K562 (cell line): ENCODE measurements around the gene RAD51D. TPM values are rescaled to one million over a fixed set of nuclear protein-coding genes. Genes with fewer than 3 reads are reported as not detected.

Source experiments
- ATAC-seq: fragments of 200-7000 bp; cut with Tn5 transposase; 3 replicates; pipeline ENCODE4 v1.9.1; 2020; ENCODE audit warnings: moderate library complexity
- BruUV-seq: library from RNA; stranded (reverse); fragments of 400-500 nt; replicated peaks from 2 replicates; lab custom pipeline; 2021; lab: Mats Ljungman, UMichigan
- CTCF ChIA-PET: fragments of 300-600 bp; formaldehyde crosslinking; extraction: SDS; loops from one replicate; lab custom pipeline; 2021; ENCODE audit warnings: low intra/inter-chr PET ratio; lab: Yijun Ruan, JAX
- POLR2A ChIA-PET: fragments of 300-600, 350-650 bp; sonication (Branson Sonifier 250); formaldehyde crosslinking; extraction: SDS; loops from one replicate; lab custom pipeline; 2021; ENCODE audit warnings: antibody characterized with exemption, inconsistent platforms; lab: Yijun Ruan, JAX
- DNase-seq, 4 experiments: peaks; one replicate each; pipeline versions ENCODE4 v3.0.0 to v3.0.0-alpha.2; 2011 to 2018; ENCODE audit warnings: low spot score in 3 of 4, mixed read lengths in 3 of 4; ENCODE audit errors: extremely low read depth in 1 of 4
- FAIRE-seq: peaks from 2 replicates; lab custom pipeline; 2011; peaks lifted over from hg19 to GRCh38; lab: Jason Lieb, UNC
- H2AFZ ChIP-seq: 2 replicates; pipeline ENCODE4 v1.6.0; 2011; ENCODE audit warnings: low read depth, low read length, control low read depth, inconsistent platforms
- H3K27ac ChIP-seq: fragments of 200-600 bp; 3 replicates; pipeline ENCODE4 v1.8.0; 2011; ENCODE audit warnings: low read depth, mild to moderate bottlenecking, control low read depth, inconsistent platforms, low read length, moderate library complexity, mixed read lengths; ENCODE audit errors: extremely low read depth
- H3K27me3 ChIP-seq, 2 experiments: fragments of 300-600 bp in 1 of 2; 2 replicates in 1 of 2; 3 replicates in 1 of 2; pipeline versions ENCODE4 v1.6.0 to v1.8.0; 2011; ENCODE audit warnings: inconsistent platforms in 2 of 2, low read length in 2 of 2, mild to moderate bottlenecking in 1 of 2, mixed read lengths in 1 of 2, moderate library complexity in 1 of 2; ENCODE audit not compliant: control insufficient read depth in 2 of 2, insufficient read depth in 2 of 2
- H3K36me3 ChIP-seq: fragments of 300-600 bp; 3 replicates; pipeline ENCODE4 v1.8.0; 2011; ENCODE audit warnings: mild to moderate bottlenecking, low read length, inconsistent platforms; ENCODE audit not compliant: control insufficient read depth, insufficient read depth
- H3K4me1 ChIP-seq, 2 experiments: fragments of 200-600 bp in 1 of 2; replicated peaks in 1 of 2; 2 replicates in 1 of 2; 3 replicates in 1 of 2; pipeline versions ENCODE4 v1.5.1 to v1.8.0; 2011; ENCODE audit warnings: inconsistent platforms in 2 of 2, low read length in 2 of 2, mild to moderate bottlenecking in 1 of 2, mixed read lengths in 1 of 2, moderate library complexity in 1 of 2; ENCODE audit not compliant: control insufficient read depth in 2 of 2, insufficient read depth in 2 of 2
- H3K4me2 ChIP-seq: 2 replicates; pipeline ENCODE4 v1.6.1; 2011; ENCODE audit warnings: low read length, control low read depth, inconsistent platforms, mixed read lengths; ENCODE audit not compliant: insufficient read depth
- H3K4me3 ChIP-seq: fragments of 200-600 bp; sonication (generic), shearing (Covaris generic); 2 replicates; pipeline ENCODE4 v1.5.1; 2016; ENCODE audit warnings: control low read depth, inconsistent platforms
- H3K79me2 ChIP-seq: fragments of 200-600 bp; 3 replicates; pipeline ENCODE4 v1.8.0; 2011; ENCODE audit warnings: low read length, inconsistent platforms; ENCODE audit not compliant: control insufficient read depth, insufficient read depth
- H3K9ac ChIP-seq, 2 experiments: 2 replicates each; pipeline versions ENCODE4 v1.6.0 to v1.6.1; 2011; ENCODE audit warnings: low read depth in 2 of 2, low read length in 2 of 2, control low read depth in 1 of 2, inconsistent platforms in 1 of 2, mild to moderate bottlenecking in 1 of 2, mixed read lengths in 1 of 2; ENCODE audit not compliant: insufficient read depth in 1 of 2
- H3K9me1 ChIP-seq: one replicate; pipeline ENCODE4 v1.6.0; 2011; ENCODE audit warnings: inconsistent platforms, mild to moderate bottlenecking, low read length, moderate library complexity; ENCODE audit not compliant: control insufficient read depth, insufficient read depth
- H3K9me3 ChIP-seq: replicated peaks from 2 replicates; pipeline ENCODE4 v1.5.1; 2011; ENCODE audit warnings: low read depth, low read length, inconsistent platforms; ENCODE audit not compliant: control insufficient read depth, insufficient read depth
- H4K20me1 ChIP-seq: replicated peaks from 2 replicates; pipeline ENCODE4 v1.6.1; 2011; ENCODE audit warnings: low read length, inconsistent platforms, mixed read lengths; ENCODE audit not compliant: control insufficient read depth, insufficient read depth
- CBX3 ChIP-seq, 2 experiments: IDR thresholded peaks; 1 replicate in 1 of 2; 2 replicates in 1 of 2; pipeline ENCODE4 v1.6.1; 2012; ENCODE audit warnings: inconsistent platforms in 2 of 2, low read length in 2 of 2, borderline replicate concordance in 1 of 2, control low read depth in 1 of 2
- FOS ChIP-seq: IDR thresholded peaks from 3 replicates; pipeline ENCODE4 v1.6.1; 2011; ENCODE audit not compliant: insufficient read length; ENCODE audit errors: extremely low read depth
- FOXJ2 ChIP-seq: fragments of 200-800 bp; sonication (Bioruptor generic); IDR thresholded peaks from 2 replicates; pipeline ENCODE4 v1.6.1; 2016; ENCODE audit warnings: missing genetic modification characterization, missing compliant biosample characterization
- MCM3 ChIP-seq: fragments of 450-650 bp; IDR thresholded peaks from 2 replicates; pipeline ENCODE4 v1.6.1; 2016
- MEIS2 ChIP-seq: fragments of 450-650 bp; IDR thresholded peaks from 2 replicates; pipeline ENCODE4 v1.6.1; 2014; ENCODE audit warnings: mild to moderate bottlenecking; ENCODE audit not compliant: partially characterized antibody
- PHB ChIP-seq: fragments of 250-450 bp; sonication (Bioruptor Pico); IDR thresholded peaks from 2 replicates; pipeline ENCODE4 v1.5.0; 2021
- PHF8 ChIP-seq: fragments of 200-600 bp; sonication (generic); IDR thresholded peaks from 2 replicates; pipeline ENCODE4 v1.6.1; 2012; ENCODE audit warnings: mixed run types, mild to moderate bottlenecking, inconsistent platforms, low read length, moderate library complexity, borderline replicate concordance
- RNF2 ChIP-seq: sonication (generic); IDR thresholded peaks from 2 replicates; pipeline ENCODE4 v1.6.1; 2016
- SMAD1 ChIP-seq: fragments of 150-350 bp; IDR thresholded peaks from 2 replicates; pipeline ENCODE4 v1.6.1; 2014; ENCODE audit warnings: low read length, low read depth; ENCODE audit not compliant: partially characterized antibody
- TAF7 ChIP-seq: fragments of 450-650 bp; IDR thresholded peaks from 2 replicates; pipeline ENCODE4 v1.6.1; 2016; ENCODE audit warnings: missing genetic modification characterization, missing compliant biosample characterization
- TGIF2 ChIP-seq: sonication (generic); formaldehyde crosslinking; IDR thresholded peaks from 2 replicates; pipeline ENCODE4 v1.8.1; 2022; ENCODE audit warnings: mild to moderate bottlenecking, missing genetic modification reagents, moderate library complexity
- ZBTB43 ChIP-seq: sonication (generic); formaldehyde crosslinking; IDR thresholded peaks from 2 replicates; pipeline ENCODE4 v1.8.0; 2023; ENCODE audit warnings: mild to moderate bottlenecking, missing genetic modification reagents
- ZBTB9 ChIP-seq: fragments of 450-650 bp; formaldehyde crosslinking; IDR thresholded peaks from 2 replicates; pipeline ENCODE4 v1.4.0; 2020; ENCODE audit warnings: mild to moderate bottlenecking, moderate library complexity
- ZFP30 ChIP-seq: fragments of 250-450 bp; sonication (Bioruptor Pico); IDR thresholded peaks from 2 replicates; pipeline ENCODE4 v1.8.0; 2022; ENCODE audit warnings: moderate library complexity, mild to moderate bottlenecking, inconsistent platforms, borderline replicate concordance
- ZNF140 ChIP-seq: fragments of 250-450 bp; sonication (Bioruptor Pico); IDR thresholded peaks from 2 replicates; pipeline ENCODE4 v1.8.0; 2021; ENCODE audit warnings: moderate library complexity, mild to moderate bottlenecking, inconsistent platforms
- WGBS: fragments of 100-300 bp; shearing (Covaris generic); methylation state at CpG from one replicate; pipeline ENCODE4 v1.1.6; 2016; ENCODE audit warnings: low coverage, mixed read lengths; ENCODE audit not compliant: insufficient coverage; ENCODE audit errors: missing lambda C conversion rate; 5-methylcytosine and 5-hydroxymethylcytosine counted together
- in situ Hi-C: fragments of 300-500 bp; cut with MboI; formaldehyde crosslinking; loops from 4 replicates; pipeline ENCODE4 v1.15.0; 2018; ENCODE audit warnings: inconsistent platforms, mixed read lengths
- intact Hi-C: fragments of 100-400 bp; cut with micrococcal nuclease; formaldehyde crosslinking; loops from 2 replicates; pipeline ENCODE4 v1.14.2; 2022
- polyA plus RNA-seq, 8 experiments: library from polyadenylated mRNA; depleted of rRNA in 4 of 8; stranded (reverse) in 5 of 8; unstranded in 3 of 8; fragments of >200 nt; fragmentation: Nextera tagmentation in 2 of 8; fragmentation: Illumina TruSeq in 1 of 8; extraction: Ambion mirVana in 2 of 8; extraction: Trizol in 1 of 8; gene quantifications; 2 replicates each; pipeline versions ENCODE4 v1.2.1 to v1.2.3, GENCODE V29; 2011 to 2014; ENCODE audit warnings: inconsistent platforms in 1 of 8, missing spikeins in 1 of 8
- total RNA-seq, 7 experiments: library from RNA; depleted of rRNA in 6 of 7; stranded (reverse); fragments of >200 nt in 6 of 7; fragmentation: Illumina TruSeq in 2 of 7; extraction: Trizol in 2 of 7; gene quantifications; 2 replicates each; pipeline versions ENCODE4 v1.2.1 to v1.2.3, GENCODE V29; 2011 to 2021; ENCODE audit warnings: low replicate concordance in 1 of 7
- TF ChIP-seq, protein P1 (sequence below): fragments of 250-450 bp; sonication (Bioruptor Pico); IDR thresholded peaks from 2 replicates; pipeline ENCODE4 v1.8.0; 2022; ENCODE audit warnings: moderate library complexity, mild to moderate bottlenecking, inconsistent platforms

The RAD51D gene
- total and polyA plus RNA-seq, 9 of the 15 experiments (the other 6 are each of a cell fraction or from before 2014, with no cell fraction given), result 2.2 to 16.9 (median 8.7) TPM

DNA sequence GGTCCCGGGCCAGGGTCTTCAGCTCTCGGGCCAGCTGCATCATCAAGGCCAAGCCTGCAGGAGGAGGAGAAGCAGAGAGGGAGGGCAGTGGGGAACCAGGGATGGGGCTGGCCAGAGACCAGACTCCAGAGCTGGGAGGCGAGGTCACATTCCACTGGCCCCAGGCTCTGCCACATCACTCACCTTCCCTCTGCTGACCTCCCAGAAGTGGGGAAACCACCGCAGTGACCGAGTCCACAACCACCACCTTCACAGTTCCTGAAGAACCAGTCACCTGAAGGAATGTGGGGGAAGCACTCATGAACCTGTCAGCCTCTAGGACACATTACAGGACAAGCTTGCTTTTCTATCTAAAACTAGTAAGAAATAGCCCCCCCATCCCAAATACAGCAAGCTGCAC lies 16.4 kb downstream of the RAD51D start (continued):
- TF ChIP-seq ZBTB9 (CRISPR knock-in tag) (no peak), TGIF2 (CRISPR knock-in tag) (no peak), TAF7 (tag) (no peak), ZNF140 (CRISPR knock-in tag) (no peak), ZBTB43 (CRISPR knock-in tag) (no peak), ZFP30 (CRISPR knock-in tag) (no peak), MCM3 (no peak), FOS (no peak), CBX3 (IDR thresholded peaks at IDR 0.05; ENCODE audit: borderline replicate concordance in 1 of 2, low read length in 2 of 2) (no peak)

- no peak for ATAC-seq
- BruUV-seq, result no TSS peak
- H3K9me3 ChIP-seq, result no peaks in the 10 kb centered on the region
- TF ChIP-seq SMAD1 (no peak), PHB (CRISPR knock-in tag) (no peak), MEIS2 (no peak), FOXJ2 (tag) (no peak), RNF2 (no peak), PHF8 (no peak), FOS (no peak)
- TF ChIP-seq, protein P1, sequence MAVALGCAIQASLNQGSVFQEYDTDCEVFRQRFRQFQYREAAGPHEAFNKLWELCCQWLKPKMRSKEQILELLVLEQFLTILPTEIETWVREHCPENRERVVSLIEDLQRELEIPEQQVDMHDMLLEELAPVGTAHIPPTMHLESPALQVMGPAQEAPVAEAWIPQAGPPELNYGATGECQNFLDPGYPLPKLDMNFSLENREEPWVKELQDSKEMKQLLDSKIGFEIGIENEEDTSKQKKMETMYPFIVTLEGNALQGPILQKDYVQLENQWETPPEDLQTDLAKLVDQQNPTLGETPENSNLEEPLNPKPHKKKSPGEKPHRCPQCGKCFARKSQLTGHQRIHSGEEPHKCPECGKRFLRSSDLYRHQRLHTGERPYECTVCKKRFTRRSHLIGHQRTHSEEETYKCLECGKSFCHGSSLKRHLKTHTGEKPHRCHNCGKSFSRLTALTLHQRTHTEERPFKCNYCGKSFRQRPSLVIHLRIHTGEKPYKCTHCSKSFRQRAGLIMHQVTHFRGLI (CRISPR knock-in tag), result no peak
These were observed 17.9 kb downstream of the RAD51D start for GRCh38 chr17:35101725-35102124.

More at GRCh38 chr17:35101725-35102124, 17.9 kb downstream of the RAD51D start:
- Histone ChIP-seq H4K20me1 (no peaks in the 10 kb centered on the region), H3K79me2 (no peaks in the 10 kb centered on the region), H3K36me3 (peaks cover 61% of the 10 kb centered on the region; the same call in 2 of the 3 replicates), H3K4me3 (no peak overlapping the region), H3K4me1 (no peaks in the 10 kb centered on the region), H3K27ac (no peak overlapping the region), H3K9ac (no peak overlapping the region), H3K27me3 (no peaks in the 10 kb centered on the region), H3K4me2 (no peak overlapping the region), H2AFZ (no peak overlapping the region), H3K9me1 (no peaks in the 10 kb centered on the region)
- intact Hi-C loops, result no loop called here
- CTCF ChIA-PET, result interaction anchor here (0.7 kb wide), 1 partner anchor 21 kb away, joined by 4 read pairs; no protein-coding TSS in a partner anchor
- POLR2A ChIA-PET, result interaction anchor here (0.7 kb wide), 1 partner anchor 565 kb away, joined by 3 read pairs; no protein-coding TSS in a partner anchor
- 80% methylated on average over 2 of the region's 2 CpGs for WGBS
- FAIRE-seq (no peak), DNase-seq (no peak)
- in situ Hi-C loops, result no loop called here
